ENCODE data around the gene FAU.

The FAU gene

GRCh38 chr11:65072631-65072966, 49.3 kb downstream of the FAU start:
- DNase-seq, result no peak

- DNase-seq, result no peak
Observed at GRCh38 chr11:65071907-65072630, 49.9 kb downstream of the FAU start.
